HL-60 (cell line): ENCODE results near the gene VSNL1.

Experiments used
- DNase-seq, 2 experiments: peaks; one replicate each; pipeline ENCODE4 v3.0.0-alpha.2; 2010 to 2020; ENCODE audit warnings: low read depth in 1 of 2, low spot score in 1 of 2
- H3K27ac ChIP-seq: fragments of 250-450 bp; sonication (Bioruptor Pico); replicated peaks from 2 replicates; pipeline ENCODE4 v1.5.1; 2020; ENCODE audit warnings: mild to moderate bottlenecking, moderate library complexity
- H3K27me3 ChIP-seq: fragments of 250-450 bp; sonication (Bioruptor Pico); 2 replicates; pipeline ENCODE4 v1.5.1; 2021; ENCODE audit warnings: mild to moderate bottlenecking, moderate library complexity; ENCODE audit not compliant: insufficient read depth, poor library complexity, severe bottlenecking
- H3K4me3 ChIP-seq: replicated peaks from 2 replicates; pipeline ENCODE4 v1.5.1; 2011; ENCODE audit warnings: mild to moderate bottlenecking, control low read depth, low read length; ENCODE audit not compliant: insufficient read depth
- GABPA ChIP-seq: IDR thresholded peaks from 2 replicates; pipeline ENCODE4 v1.6.1; 2012; ENCODE audit warnings: low read depth
- POLR2AphosphoS5 ChIP-seq: IDR thresholded peaks from 2 replicates; pipeline ENCODE4 v1.6.1; 2012; ENCODE audit warnings: low read depth
- SPI1 ChIP-seq: IDR thresholded peaks from 2 replicates; pipeline ENCODE4 v1.6.1; 2012; ENCODE audit warnings: low read depth, mild to moderate bottlenecking, borderline replicate concordance
- TF ChIP-seq, protein P1 (sequence below): IDR thresholded peaks from one replicate; pipeline ENCODE4 v1.5.1; 2011; ENCODE audit warnings: low read length, control low read depth, inconsistent platforms; ENCODE audit not compliant: insufficient read depth
- TF ChIP-seq, protein P2 (sequence below): IDR thresholded peaks from 2 replicates; pipeline ENCODE4 v1.6.1; 2012; ENCODE audit warnings: low read depth; ENCODE audit not compliant: insufficient replicate concordance

VSNL1 gene

DNA sequence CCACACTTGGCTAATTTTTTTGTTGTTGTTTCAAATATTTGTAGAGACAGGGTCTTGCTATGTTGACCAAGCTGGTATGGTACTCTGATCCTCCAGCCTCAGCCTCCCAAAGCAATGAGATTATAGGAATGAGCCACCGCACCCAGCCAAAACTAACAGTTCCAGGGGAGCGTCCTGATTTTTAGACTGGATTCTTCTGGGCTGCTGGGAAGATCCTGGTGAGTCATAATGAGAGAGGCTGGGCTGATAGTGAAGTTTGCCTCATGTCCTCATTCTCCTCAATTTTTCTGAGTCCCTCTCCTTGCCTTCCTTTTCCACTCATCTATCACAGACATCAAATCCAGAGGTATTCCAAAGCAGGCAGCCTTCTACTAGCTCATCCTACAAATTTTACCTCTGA lies 81.3 kb downstream of the VSNL1 start:
- DNase-seq, result no peak
- no peak overlapping the region for H3K27ac ChIP-seq
- H3K4me3 ChIP-seq, result no peak overlapping the region
- TF ChIP-seq, protein P1, sequence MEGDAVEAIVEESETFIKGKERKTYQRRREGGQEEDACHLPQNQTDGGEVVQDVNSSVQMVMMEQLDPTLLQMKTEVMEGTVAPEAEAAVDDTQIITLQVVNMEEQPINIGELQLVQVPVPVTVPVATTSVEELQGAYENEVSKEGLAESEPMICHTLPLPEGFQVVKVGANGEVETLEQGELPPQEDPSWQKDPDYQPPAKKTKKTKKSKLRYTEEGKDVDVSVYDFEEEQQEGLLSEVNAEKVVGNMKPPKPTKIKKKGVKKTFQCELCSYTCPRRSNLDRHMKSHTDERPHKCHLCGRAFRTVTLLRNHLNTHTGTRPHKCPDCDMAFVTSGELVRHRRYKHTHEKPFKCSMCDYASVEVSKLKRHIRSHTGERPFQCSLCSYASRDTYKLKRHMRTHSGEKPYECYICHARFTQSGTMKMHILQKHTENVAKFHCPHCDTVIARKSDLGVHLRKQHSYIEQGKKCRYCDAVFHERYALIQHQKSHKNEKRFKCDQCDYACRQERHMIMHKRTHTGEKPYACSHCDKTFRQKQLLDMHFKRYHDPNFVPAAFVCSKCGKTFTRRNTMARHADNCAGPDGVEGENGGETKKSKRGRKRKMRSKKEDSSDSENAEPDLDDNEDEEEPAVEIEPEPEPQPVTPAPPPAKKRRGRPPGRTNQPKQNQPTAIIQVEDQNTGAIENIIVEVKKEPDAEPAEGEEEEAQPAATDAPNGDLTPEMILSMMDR, result no peak
- TF ChIP-seq, protein P2, sequence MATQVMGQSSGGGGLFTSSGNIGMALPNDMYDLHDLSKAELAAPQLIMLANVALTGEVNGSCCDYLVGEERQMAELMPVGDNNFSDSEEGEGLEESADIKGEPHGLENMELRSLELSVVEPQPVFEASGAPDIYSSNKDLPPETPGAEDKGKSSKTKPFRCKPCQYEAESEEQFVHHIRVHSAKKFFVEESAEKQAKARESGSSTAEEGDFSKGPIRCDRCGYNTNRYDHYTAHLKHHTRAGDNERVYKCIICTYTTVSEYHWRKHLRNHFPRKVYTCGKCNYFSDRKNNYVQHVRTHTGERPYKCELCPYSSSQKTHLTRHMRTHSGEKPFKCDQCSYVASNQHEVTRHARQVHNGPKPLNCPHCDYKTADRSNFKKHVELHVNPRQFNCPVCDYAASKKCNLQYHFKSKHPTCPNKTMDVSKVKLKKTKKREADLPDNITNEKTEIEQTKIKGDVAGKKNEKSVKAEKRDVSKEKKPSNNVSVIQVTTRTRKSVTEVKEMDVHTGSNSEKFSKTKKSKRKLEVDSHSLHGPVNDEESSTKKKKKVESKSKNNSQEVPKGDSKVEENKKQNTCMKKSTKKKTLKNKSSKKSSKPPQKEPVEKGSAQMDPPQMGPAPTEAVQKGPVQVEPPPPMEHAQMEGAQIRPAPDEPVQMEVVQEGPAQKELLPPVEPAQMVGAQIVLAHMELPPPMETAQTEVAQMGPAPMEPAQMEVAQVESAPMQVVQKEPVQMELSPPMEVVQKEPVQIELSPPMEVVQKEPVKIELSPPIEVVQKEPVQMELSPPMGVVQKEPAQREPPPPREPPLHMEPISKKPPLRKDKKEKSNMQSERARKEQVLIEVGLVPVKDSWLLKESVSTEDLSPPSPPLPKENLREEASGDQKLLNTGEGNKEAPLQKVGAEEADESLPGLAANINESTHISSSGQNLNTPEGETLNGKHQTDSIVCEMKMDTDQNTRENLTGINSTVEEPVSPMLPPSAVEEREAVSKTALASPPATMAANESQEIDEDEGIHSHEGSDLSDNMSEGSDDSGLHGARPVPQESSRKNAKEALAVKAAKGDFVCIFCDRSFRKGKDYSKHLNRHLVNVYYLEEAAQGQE, result no peak
- TF ChIP-seq SPI1, result no peak
- no peak for TF ChIP-seq POLR2AphosphoS5
- no peak for TF ChIP-seq GABPA
- no peaks in the 10 kb centered on the region for H3K27me3 ChIP-seq

- Histone ChIP-seq H3K4me3 (no peak overlapping the region), H3K27me3 (no peaks in the 10 kb centered on the region), H3K27ac (no peak overlapping the region)
- TF ChIP-seq, protein P2, result no peak
- no peak for TF ChIP-seq POLR2AphosphoS5
- no peak for TF ChIP-seq GABPA
- TF ChIP-seq, protein P1, result no peak
- TF ChIP-seq SPI1, result no peak
- DNase-seq, result no peak
Observed at GRCh38 chr2:17625446-17625845, 85.0 kb downstream of the VSNL1 start.

- H3K4me3 ChIP-seq, result no peak overlapping the region
- DNase-seq, result no peak
- no peak overlapping the region for H3K27ac ChIP-seq
- H3K27me3 ChIP-seq, result no peaks in the 10 kb centered on the region
- TF ChIP-seq SPI1 (no peak), GABPA (no peak), POLR2AphosphoS5 (no peak)
- TF ChIP-seq, protein P2, result no peak
- TF ChIP-seq, protein P1, result no peak
Observed at GRCh38 chr2:17626986-17627385, 86.5 kb downstream of the VSNL1 start.
